ENCODE data around the gene TNNC1. TPM values are rescaled to one million over a fixed set of nuclear protein-coding genes. Genes with fewer than 3 reads are reported as not detected.

TNNC1 gene
- total RNA-seq (100 to 1,000 TPM in 1 of 2 donors, 10 to 100 TPM in 1; 30.7 to 117 TPM), polyA plus RNA-seq (ENCODE audit: insufficient read length in 6 of 6) (10 to 100 TPM; 16.7 to 49.3 (median 30.1) TPM)
- long read RNA-seq, donor 1, transcript TNNC1-201 (6 exons, 714 nt), result major isoform, 29 of 40 reads
- long read RNA-seq, donor 1, partial matches to known transcripts, result 11 of 40 reads
- long read RNA-seq, donor 1, other reads (novel, unspliced or antisense), result 0 of 40 reads
- long read RNA-seq, donor 2, transcript TNNC1-201 (6 exons, 714 nt), result major isoform, 10 of 10 reads
- long read RNA-seq, donor 2, partial matches to known transcripts, result 0 of 10 reads
- long read RNA-seq, donor 2, other reads (novel, unspliced or antisense), result 0 of 10 reads
- long read RNA-seq, donor 3, transcript TNNC1-201 (6 exons, 714 nt), result major isoform, 10 of 11 reads
- long read RNA-seq, donor 3, partial matches to known transcripts, result 0 of 11 reads
- long read RNA-seq, donor 3, other reads (novel, unspliced or antisense), result 0 of 11 reads
- long read RNA-seq, donor 4, transcript TNNC1-201 (6 exons, 714 nt), result major isoform, 150 of 154 reads
- long read RNA-seq, donor 4, partial matches to known transcripts, result 1 of 154 reads
- long read RNA-seq, donor 4, other reads (novel, unspliced or antisense), result 3 of 154 reads
- long read RNA-seq, donor 5, transcript TNNC1-201 (6 exons, 714 nt), result major isoform, 14 of 22 reads
- long read RNA-seq, donor 5, partial matches to known transcripts, result 8 of 22 reads
- long read RNA-seq, donor 5, other reads (novel, unspliced or antisense), result 0 of 22 reads
- long read RNA-seq, donor 6, transcript TNNC1-201 (6 exons, 714 nt), result major isoform, 28 of 42 reads
- long read RNA-seq, donor 6, partial matches to known transcripts, result 14 of 42 reads
- long read RNA-seq, donor 6, other reads (novel, unspliced or antisense), result 0 of 42 reads
- long read RNA-seq, donor 7, transcript TNNC1-201 (6 exons, 714 nt), result major isoform, 11 of 23 reads
- long read RNA-seq, donor 7, partial matches to known transcripts, result 12 of 23 reads
- long read RNA-seq, donor 7, other reads (novel, unspliced or antisense), result 0 of 23 reads
- long read RNA-seq, donor 8, transcript TNNC1-201 (6 exons, 714 nt), result major isoform, 14 of 27 reads
- long read RNA-seq, donor 8, partial matches to known transcripts, result 13 of 27 reads
- long read RNA-seq, donor 8, other reads (novel, unspliced or antisense), result 0 of 27 reads
- long read RNA-seq, donor 9, partial matches to known transcripts, result 0 of 1 reads
- long read RNA-seq, donor 9, other reads (novel, unspliced or antisense), result 0 of 1 reads
- long read RNA-seq, donor 10, transcript TNNC1-201 (6 exons, 714 nt), result major isoform, 26 of 30 reads
- long read RNA-seq, donor 10, partial matches to known transcripts, result 0 of 30 reads
- long read RNA-seq, donor 10, other reads (novel, unspliced or antisense), result 4 of 30 reads
- long read RNA-seq, donor 11, result 0 reads
- long read RNA-seq, donor 12, transcript TNNC1-201 (6 exons, 714 nt), result major isoform, 16 of 21 reads
- long read RNA-seq, donor 12, partial matches to known transcripts, result 5 of 21 reads
- long read RNA-seq, donor 12, other reads (novel, unspliced or antisense), result 0 of 21 reads

DNA sequence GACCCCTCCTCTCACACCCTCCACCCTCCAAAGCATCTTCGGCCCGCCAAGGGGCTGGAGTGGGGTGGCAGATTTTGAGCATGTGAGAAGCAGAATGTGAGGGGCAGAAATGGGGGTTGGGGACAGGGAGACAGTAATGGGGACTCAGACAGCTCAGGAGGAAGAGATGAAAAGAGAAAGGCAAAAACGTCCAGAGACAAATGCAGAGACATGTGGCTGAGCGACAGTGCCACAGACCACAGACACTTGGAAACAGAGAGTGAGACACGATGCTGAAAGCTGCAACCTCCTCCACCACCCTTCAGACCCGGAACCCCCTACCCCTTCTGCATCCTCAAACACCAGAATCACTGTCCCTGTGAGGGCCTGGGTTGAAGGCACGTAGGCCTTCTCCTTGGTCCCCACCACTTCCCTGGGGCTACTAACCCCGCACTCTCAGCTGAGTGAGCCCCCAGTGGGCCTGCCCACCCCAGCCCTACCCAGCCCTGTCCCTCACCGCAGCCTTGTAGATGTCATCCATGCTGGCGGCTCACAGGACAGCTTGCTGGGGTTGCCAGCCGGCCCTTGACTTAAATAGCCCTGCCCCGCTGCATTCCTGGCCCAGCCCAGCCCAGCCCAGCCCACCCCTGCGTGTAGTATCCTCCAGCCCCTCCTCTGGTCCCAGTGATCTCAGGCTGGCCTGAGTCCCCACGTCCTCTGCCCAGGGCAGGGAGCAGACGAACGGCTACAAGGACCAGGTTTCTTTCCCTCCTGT, at the start of gene TNNC1:
TSS of gene TNNC1 (minus strand) at position 546 of the 754 bp plus-strand sequence. CDS start at position 520, 26 bp downstream.
- H3K27me3 ChIP-seq, result no peaks in the 10 kb centered on the region
- H3K27ac ChIP-seq, result peak within 1 kb of the TSS; percentile 89 to 90
- H3K9me3 ChIP-seq, result no peaks in the 10 kb centered on the region
- DNase-seq (peak in 3 of 4 donors; percentile 58 to 80 (median 68)), ATAC-seq (peak; percentile 59)
- intact Hi-C loops (cut with DNase I), result no loop called here
- H3K4me3 ChIP-seq, result peak within 1 kb of the TSS; percentile 54 to 72
- H3K36me3 ChIP-seq, result peaks cover 0 to 9% of the 10 kb centered on the region in 2 donors
- peaks cover 6 to 45% of the 10 kb centered on the region in 2 donors for H3K4me1 ChIP-seq
- TF ChIP-seq, protein P1, sequence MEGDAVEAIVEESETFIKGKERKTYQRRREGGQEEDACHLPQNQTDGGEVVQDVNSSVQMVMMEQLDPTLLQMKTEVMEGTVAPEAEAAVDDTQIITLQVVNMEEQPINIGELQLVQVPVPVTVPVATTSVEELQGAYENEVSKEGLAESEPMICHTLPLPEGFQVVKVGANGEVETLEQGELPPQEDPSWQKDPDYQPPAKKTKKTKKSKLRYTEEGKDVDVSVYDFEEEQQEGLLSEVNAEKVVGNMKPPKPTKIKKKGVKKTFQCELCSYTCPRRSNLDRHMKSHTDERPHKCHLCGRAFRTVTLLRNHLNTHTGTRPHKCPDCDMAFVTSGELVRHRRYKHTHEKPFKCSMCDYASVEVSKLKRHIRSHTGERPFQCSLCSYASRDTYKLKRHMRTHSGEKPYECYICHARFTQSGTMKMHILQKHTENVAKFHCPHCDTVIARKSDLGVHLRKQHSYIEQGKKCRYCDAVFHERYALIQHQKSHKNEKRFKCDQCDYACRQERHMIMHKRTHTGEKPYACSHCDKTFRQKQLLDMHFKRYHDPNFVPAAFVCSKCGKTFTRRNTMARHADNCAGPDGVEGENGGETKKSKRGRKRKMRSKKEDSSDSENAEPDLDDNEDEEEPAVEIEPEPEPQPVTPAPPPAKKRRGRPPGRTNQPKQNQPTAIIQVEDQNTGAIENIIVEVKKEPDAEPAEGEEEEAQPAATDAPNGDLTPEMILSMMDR (IDR thresholded peaks at IDR 0.05), result no peak

DNA sequence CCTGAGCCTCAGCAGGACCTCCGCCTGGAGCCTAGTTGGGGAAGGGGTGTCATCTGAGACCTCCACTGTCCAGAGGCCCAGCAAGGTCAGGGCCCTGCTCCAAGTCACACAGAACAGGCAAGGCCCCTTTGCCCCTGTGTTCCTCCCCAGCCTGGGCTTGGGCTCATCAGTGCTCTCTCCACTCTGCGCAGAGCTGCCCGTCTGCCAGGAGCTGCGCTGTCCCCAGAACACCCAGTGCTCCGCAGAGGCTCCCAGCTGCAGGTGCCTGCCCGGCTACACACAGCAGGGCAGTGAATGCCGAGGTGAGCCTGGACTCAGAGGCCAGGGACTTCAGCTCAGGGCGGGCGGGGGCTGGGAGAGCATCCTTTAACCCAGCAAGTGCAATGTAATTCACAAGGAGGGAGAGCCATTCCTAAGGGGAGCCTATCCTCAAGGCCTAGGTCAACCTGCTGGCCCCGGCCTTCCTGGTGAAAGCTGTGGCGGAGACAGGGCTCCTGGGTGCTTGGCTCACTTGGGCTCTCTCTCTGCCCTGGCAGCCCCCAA, 49.0 kb upstream of the TNNC1 start:
- peaks cover 4 to 23% of the 10 kb centered on the region in 2 donors for H3K4me1 ChIP-seq
- H3K9me3 ChIP-seq, result no peaks in the 10 kb centered on the region
- no peak overlapping the region for H3K27ac ChIP-seq
- no peak overlapping the region for H3K4me3 ChIP-seq
- no peak for ATAC-seq
- peaks cover 0 to 60% of the 10 kb centered on the region in 2 donors for H3K36me3 ChIP-seq
- intact Hi-C loops (cut with DNase I), result no loop called here
- TF ChIP-seq, protein P1 (IDR thresholded peaks at IDR 0.05), result no peak
- no peaks in the 10 kb centered on the region for H3K27me3 ChIP-seq
- DNase-seq, result no peak

DNA sequence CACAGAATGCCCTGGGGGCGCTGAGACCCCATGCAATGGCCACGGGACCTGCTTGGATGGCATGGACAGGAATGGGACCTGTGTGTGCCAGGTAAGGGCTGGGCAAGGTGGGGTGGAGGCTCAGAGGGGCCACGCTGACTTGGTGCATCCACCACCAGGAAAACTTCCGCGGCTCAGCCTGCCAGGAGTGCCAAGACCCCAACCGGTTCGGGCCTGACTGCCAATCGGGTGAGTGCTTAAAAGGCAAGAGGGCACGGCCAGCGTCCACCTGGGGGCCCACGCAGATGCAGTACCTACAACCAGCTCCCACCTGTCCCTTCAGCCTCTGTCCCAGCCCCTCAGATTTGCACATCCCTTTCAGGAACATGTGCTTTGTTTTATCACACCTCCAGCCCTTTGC, 48.2 kb upstream of the TNNC1 start:
- peaks cover 4 to 32% of the 10 kb centered on the region in 2 donors for H3K4me1 ChIP-seq
- TF ChIP-seq, protein P1 (IDR thresholded peaks at IDR 0.05), result no peak
- no peak overlapping the region for H3K27ac ChIP-seq
- H3K4me3 ChIP-seq, result no peak overlapping the region
- DNase-seq (no peak), ATAC-seq (no peak)
- H3K9me3 ChIP-seq, result no peaks in the 10 kb centered on the region
- H3K27me3 ChIP-seq, result no peaks in the 10 kb centered on the region
- intact Hi-C loops (cut with DNase I), result no loop called here
- H3K36me3 ChIP-seq, result peaks cover 0 to 51% of the 10 kb centered on the region in 2 donors

DNA sequence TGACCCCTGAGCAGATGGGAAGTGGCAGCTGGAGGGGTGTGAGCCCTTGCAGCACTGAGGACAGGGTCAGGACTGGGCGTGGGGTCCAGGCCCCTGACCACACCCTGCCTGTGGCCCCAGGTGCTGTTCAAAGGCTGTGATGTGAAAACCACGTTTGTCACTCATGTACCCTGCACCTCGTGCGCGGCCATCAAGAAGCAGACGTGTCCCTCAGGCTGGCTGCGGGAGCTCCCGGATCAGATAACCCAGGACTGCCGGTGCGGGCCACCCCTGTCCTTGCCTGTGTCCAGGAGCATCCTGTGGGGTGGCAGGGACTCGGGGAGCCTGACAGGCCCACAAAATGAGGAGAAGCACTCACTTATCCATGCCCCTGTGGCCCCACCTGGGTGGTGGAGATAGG, 47.2 kb upstream of the TNNC1 start:
- H3K4me3 ChIP-seq, result no peak overlapping the region
- intact Hi-C loops (cut with DNase I), result no loop called here
- no peak for DNase-seq
- peaks cover 0 to 42% of the 10 kb centered on the region in 2 donors for H3K36me3 ChIP-seq
- ATAC-seq, result no peak
- no peak overlapping the region for H3K27ac ChIP-seq
- H3K9me3 ChIP-seq, result no peaks in the 10 kb centered on the region
- H3K4me1 ChIP-seq, result peaks cover 4 to 42% of the 10 kb centered on the region in 2 donors
- peaks cover 0 to 5% of the 10 kb centered on the region in 2 donors for H3K27me3 ChIP-seq
- TF ChIP-seq, protein P1 (IDR thresholded peaks at IDR 0.05), result no peak

Data from left lung (tissue), 14 donors.